COLO668 (cell line): ENCODE data around the gene RNASE11.
"Not testable (repeated sequence)": the region's sequence is repeated elsewhere in the genome, so short reads cannot be mapped to it uniquely, and the experiment has no call there.

Source experiments
- DNase-seq: peaks from one replicate; lab custom pipeline; 2025; ENCODE audit not compliant: unreplicated experiment; lab: John Stamatoyannopoulos, UW

The RNASE11 gene

GRCh38 chr14:20614038-20614840, 26.4 kb upstream of the RNASE11 start:
- no peak for DNase-seq

GRCh38 chr14:20613094-20614037, 25.6 kb upstream of the RNASE11 start:
- DNase-seq: peak; percentile 86

DNA sequence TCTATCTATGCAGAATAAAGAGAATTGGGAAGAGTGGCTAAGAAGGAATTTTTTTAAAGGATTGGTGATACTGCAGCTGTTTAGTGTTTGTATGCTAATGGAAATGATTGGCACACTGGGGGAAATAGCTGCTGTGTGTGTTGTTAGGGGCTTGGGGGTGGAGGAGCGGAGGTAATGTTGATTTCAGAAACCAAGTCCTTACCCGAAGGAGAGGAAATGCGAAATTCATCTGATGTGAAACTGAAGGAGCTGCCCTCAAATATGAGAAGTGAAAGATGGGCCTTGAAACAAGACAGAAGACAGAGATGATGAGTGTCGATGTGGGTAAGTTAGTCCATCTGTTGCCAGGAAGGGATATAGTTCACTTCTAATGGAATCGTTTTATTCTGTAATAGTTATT, 24.6 kb upstream of the RNASE11 start:
- no peak for DNase-seq

DNA sequence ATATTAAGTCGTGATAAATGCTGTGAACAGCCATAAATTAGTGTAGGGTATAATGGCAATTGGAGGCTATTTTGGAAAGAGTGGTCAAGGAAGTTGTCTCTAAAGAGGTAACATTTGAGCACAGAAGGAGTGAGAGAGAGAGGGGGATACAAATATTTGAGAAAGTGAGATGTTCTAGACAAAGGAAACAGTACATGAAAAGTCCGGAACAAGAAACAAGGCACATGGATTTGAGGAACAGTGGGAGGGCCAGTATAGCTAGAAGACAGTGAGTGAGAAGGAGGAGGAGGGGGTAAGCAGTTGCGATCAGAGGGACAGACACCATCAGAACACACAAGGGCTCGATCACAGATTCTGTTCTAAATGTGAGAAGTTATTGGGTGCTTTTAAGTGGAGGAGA, 23.5 kb upstream of the RNASE11 start:
- no peak for DNase-seq

- DNase-seq: peak; percentile 75
Observed at GRCh38 chr14:20610002-20610765, 22.4 kb upstream of the RNASE11 start.

- peak; percentile 64 for DNase-seq
Observed at GRCh38 chr14:20609215-20610001, 21.6 kb upstream of the RNASE11 start.

- DNase-seq: no peak
Observed at GRCh38 chr14:20608383-20609110, 20.7 kb upstream of the RNASE11 start.

DNA sequence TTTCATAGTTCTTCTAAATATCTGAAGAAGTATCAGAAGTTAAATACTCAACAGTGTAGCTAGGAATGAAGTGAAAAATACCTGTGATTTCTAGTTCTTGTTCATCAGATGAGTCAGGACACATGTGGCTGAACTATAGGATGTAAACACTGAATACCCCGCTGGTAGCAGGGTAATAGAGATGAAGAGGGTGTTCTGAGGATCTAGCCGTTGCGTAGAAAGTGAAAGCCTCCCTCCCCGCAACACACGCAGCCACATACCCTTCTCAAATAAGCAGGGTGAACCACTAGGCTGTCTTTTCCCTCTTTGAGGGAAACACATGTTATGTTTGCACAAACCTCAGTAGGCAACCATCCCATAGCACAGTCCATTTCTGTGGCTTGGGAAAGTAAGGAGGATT, 19.8 kb upstream of the RNASE11 start:
- no peak for DNase-seq

- DNase-seq: no peak
Observed at GRCh38 chr14:20606902-20607242, 19.1 kb upstream of the RNASE11 start.

- DNase-seq: peak; percentile 13
Observed at GRCh38 chr14:20606190-20606901, 18.5 kb upstream of the RNASE11 start.

DNA sequence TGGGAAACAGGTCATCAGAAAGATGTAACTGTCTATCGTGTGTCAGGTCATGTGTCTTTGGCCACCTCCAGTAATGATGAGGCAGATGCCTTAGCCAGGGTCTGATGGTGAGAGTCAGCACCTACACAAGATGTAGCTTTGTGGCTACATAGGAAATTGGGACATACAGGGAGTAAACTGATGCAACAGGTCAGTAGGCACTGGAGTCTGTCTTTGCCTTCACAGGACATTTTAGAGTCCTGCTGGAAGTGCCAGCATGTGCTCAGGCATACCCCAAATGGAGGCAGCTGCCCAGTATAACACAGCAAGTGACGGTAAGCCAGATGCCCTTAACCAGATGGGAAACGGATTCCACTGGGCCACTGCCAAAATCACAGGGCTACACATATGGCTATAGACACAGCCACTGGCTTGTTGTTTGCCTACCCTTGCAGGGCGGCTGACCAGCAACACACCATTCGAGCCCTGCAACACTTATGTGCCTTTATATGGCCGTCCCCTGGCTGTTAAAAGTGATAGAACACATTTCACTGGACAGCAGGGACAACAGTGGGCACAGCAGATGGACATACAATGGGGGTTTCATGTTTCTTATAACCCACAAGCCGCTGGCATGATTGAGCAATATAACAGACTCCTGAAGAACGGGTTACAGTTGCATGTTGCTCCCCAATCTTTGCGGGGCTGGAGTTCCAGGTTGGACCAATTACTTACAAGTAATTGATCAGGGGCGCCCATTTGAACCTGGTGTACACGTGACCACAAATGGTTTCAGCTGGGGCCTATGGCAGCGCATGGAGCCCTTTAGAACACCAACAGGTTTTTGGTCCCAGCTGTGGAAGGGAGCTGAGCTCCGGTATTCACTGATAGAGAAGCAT, 16.3 kb upstream of the RNASE11 start:
- no peak for DNase-seq

DNA sequence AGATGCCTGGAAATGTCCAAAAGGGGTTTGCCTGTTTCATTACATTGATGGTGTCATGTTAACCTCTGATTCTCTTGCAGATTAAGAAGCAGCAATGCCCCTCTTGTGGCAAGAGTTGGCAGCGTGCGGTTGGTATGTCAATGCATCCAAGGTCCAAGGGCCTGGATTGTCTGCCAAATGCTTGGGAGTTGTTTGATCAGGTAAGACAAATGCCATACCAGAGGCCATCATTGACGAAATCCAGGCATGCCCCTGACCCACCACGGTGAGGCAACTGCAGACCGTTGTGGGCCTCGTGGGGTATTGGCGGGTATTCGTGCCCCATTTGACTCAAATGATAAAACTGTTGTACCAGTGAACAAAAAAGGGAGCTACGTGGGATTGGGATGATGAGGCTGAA, 14.8 kb upstream of the RNASE11 start:
- DNase-seq: no peak

GRCh38 chr14:20601522-20601921, 13.7 kb upstream of the RNASE11 start:
- no peak for DNase-seq

DNA sequence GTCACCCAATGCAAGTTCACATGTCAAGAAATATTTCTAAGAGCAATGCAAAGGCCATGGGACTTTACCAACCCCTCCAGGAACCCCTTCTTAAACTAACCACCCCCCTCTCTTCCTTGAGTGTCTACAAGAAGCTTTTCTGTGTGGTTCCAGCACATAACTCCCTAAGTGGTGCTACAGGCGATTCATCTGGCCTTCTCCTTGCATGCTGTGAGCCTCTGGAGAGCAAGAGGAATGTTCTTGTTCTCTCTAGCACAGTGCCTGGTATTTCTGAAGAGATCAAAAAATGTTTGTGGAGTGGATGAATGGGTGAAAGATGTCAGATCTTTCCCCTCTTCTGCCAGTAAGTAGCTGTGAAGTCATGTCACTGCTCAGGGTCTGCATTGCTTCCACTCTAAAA, 9.3 kb upstream of the RNASE11 start:
- DNase-seq: no peak

DNA sequence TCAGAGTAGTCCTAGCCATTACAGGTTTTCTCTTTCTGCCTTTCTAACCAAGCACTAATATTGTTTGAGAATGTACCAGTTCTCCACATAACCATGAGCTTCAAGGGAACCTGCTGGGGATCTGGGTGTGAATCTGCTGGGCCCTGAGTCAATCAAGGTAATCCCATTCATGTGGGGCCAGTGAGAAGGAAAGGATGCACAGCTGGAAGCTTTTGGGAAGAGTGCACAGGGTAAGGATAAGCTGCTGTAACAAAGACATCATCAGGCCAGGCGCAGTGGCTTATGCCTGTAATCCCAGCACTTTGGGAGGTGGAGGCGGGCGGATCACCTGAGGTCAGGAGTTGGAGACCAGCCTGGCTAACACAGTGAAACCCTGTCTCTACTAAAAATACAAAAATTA, 7.9 kb upstream of the RNASE11 start:
- not testable (repeated sequence) for DNase-seq

DNA sequence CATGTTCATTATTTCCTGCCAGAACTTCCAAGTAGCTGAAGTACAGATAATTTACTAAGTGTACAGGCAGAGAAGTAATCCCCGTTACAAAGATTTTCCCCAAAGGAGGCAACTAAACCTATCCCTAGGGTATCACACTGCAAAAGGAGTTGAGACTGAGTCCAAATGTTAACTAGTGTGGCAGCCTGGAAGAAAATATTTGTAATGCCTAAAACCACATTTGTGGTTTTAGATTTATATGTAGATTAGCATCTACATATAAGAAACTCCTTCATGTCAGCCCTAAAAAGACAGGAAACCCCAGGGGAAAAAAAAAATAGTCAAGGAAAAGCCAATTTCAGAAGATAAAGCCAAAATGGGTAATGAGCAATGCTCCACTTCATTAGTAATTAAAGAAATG, 4.8 kb upstream of the RNASE11 start:
- no peak for DNase-seq

GRCh38 chr14:20591235-20591634, 3.4 kb upstream of the RNASE11 start, which contains the start of gene RNASE12:
Gene RNASE12 (minus strand): TSS chr14:20591376. CDS start chr14:20590723, 653 bp downstream.
- DNase-seq: no peak

DNA sequence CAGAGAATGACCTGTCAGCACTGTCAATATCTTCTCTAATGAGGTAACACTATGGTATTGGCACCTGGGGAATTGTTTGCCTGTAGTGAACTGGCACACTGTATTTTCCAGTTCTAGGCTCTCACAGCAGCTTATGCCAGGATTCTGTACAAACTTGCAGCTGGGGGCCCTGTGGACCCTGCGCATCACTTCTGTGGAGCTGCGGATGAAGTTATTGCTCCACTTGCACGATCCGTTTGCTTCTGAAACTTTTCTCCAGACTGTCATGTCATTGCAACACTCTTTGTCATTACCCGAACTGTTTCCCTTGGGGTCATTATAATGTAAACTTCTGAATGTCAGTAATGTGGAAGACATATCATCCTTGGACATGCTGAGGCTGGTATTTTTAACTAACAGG, 3.9 kb downstream of the RNASE11 start:
- DNase-seq: no peak
